GDM1 (cell line): ENCODE data around the gene AIMP2.
"Not testable (repeated sequence)": the region's sequence is repeated elsewhere in the genome, so short reads cannot be mapped to it uniquely, and the experiment has no call there.

Experiments
- DNase-seq: peaks from one replicate; lab custom pipeline; 2025; lab: John Stamatoyannopoulos, UW

AIMP2 gene

GRCh38 chr7:6008668-6009611 lies at the start of gene AIMP2, which contains the start of gene PMS2:
Gene AIMP2 (plus strand): TSS chr7:6009272. CDS start chr7:6009364, 92 bp downstream.
Gene PMS2 (minus strand): TSS chr7:6009049. CDS start chr7:6009019, 30 bp downstream.
- peak; percentile 94 for DNase-seq

- DNase-seq: not testable (repeated sequence)
These were observed 45.9 kb upstream of the AIMP2 start for GRCh38 chr7:5963205-5963604.

GRCh38 chr7:5963810-5964209 lies 45.3 kb upstream of the AIMP2 start:
- not testable (repeated sequence) for DNase-seq

GRCh38 chr7:5970347-5970911 lies 38.6 kb upstream of the AIMP2 start, which contains the start of gene RSPH10B:
Gene RSPH10B (minus strand): TSS chr7:5970689. CDS start chr7:5967116, 3,573 bp downstream.
- DNase-seq: not testable (repeated sequence)

DNA sequence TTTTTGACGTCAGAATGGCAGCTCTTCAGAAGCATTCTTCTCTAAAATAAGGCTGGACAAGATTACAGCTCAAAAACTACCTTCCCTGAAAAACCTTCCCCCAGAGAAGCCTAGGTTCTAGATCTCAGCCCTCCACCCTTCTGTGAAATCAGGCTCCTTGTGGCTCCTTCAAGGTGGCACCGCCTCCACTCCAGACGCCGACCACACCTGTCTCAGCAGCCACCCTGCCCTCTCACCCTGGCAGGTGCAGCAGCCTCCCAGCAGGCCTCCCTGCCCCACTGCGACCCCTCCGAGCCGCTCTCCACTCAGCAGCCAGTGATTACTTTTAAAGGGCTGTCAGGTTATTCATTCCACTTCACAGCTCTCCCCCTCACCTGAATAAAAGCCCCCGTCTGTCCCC lies 35.5 kb upstream of the AIMP2 start:
- not testable (repeated sequence) for DNase-seq

DNA sequence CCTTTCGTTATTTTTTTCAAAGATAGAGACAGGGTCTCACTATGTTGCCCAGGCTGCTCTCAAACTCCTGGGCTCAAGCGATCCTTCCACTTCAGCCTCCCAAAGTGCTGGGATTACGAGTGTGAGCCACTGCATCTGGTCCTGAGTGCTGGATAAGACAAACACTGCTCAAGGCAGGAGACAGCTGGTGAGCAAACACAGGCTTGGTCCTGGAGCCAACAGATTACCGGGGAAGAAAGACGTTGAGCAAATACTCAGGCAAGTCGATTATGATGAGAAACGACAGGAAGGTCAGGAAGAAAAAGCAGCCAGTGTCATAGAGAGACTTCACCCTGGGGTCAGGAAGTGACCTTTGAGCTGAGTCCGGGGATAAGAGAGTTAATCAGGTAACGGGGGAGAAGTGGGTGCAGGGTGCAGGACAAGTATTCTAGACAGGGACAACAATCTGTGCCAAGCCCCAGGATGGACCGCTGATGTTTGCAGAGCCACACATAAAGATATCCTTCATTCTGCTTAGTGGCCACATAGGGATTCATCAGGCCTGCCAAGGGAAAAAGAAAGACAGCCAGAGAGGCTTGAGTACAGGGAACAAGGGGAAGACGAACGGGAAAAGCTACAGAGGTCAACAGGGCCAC lies 29.3 kb upstream of the AIMP2 start:
- DNase-seq: not testable (repeated sequence)

- DNase-seq: not testable (repeated sequence)
These were observed 22.0 kb upstream of the AIMP2 start for GRCh38 chr7:5987061-5987460.

- DNase-seq: peak; percentile 3
These were observed 11.8 kb upstream of the AIMP2 start for GRCh38 chr7:5997210-5997808.

- no peak for DNase-seq
These were observed 1.7 kb upstream of the AIMP2 start for GRCh38 chr7:6007386-6007785.

DNA sequence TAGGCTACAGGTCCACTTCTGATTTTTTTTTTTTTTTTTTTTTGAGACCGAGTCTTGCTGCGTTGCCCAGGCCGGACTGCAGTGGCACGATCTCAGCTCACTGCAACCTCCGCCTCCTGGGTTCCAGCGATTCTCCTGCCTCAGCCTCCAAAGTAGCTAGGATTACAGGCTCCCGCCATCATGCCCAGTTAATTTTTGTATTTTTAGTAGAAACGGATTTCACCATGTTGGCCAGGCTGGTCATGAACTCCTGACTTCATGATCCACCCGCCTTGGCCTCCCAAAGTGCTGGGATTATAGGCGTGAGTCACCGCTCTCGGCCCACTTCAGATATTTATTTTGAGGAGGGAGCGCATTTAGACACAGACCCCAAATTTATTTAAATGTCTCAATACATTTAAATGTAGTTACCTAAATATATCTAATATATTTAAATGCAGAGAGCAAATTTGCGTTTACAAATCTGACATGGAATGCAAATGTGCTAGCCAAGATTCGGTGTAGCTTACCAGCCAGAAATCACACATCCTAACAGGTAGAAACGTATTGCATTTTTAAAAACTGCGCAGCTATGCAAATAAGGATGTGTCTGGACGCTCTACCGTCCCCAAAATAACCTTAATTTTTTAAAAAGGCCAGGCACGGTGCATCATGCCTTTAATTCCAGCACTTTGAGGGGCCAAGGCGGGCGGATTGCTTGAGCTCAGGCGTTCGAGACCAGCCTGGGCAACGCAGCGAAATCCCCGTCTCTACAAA lies 1.1 kb upstream of the AIMP2 start:
- DNase-seq: not testable (repeated sequence)

DNA sequence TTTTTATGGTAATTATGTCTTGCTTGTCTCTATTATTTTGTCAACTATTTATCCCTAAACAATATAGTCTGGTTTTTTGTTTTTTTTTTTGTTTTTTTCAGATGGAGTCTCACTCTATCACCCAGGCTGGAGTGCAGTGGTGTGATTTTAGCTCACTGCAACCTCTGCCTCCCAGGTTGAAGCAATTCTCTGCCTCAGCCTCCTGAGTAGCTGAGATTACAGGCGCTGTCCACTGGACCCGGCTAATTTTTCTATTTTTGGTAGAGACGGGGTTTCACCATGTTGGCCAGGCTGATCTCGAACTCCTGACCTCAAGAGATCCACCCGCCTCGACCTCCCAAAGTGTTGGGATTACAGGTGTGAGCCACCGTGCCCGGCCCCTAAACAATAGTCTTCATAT lies 1.3 kb downstream of the AIMP2 start:
- DNase-seq: not testable (repeated sequence)

DNA sequence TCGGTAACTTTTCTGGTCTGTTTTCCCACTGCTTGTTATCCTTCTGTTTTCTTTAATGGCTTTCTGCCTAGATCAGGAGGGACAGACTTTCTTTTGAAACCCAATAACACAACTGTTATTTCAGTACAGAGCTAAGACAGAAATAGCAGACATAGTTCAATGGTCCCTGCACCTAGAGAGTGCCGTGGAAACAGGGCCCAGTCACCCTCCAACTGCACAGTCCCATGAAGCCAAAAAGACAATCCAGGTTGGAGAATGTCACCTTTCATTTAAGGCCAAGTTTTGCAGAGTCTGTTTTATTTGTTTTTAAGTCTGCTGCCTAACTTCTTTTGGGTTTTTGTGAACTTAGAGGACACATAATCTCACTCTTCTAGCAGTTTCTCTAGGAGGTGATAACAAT lies 2.5 kb downstream of the AIMP2 start:
- DNase-seq: no peak

DNA sequence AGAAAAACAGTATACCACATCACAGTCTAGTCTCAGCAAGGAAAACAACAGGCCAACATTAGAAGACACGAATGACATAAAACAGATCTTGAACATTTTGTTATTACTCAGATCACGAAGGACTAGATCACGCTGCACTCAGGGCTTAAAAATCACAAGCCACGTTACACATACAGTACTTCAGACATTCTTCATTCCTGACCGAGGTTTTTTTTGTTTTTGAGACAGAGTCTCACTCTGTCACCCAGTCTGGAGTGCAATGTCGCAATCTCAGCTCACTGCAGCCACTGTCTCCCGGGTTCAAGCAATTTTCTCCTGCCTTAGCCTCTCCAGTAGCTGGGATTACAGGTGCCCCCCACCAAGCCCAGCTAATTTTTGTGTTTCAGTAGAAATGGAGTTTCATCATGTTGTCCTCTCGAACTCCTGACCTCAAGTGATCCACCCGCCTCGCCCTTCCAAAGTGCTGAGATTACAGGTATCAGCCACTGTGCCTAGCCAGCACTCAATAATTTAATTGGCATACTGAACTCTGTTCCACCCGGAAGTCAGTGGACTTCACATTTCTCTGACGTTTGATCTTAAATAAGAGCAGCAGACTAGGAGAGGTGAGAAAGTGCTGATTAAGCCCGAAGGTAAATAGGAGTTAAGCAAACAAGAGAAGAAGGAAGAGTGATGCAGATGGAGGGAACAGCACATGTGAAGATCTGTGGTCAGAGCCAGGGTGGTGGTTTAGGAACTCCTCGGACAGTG lies 3.5 kb downstream of the AIMP2 start:
- DNase-seq: no peak

GRCh38 chr7:6015917-6016652 lies 7.0 kb downstream of the AIMP2 start:
- no peak for DNase-seq

GRCh38 chr7:6016653-6016966 lies 7.5 kb downstream of the AIMP2 start:
- DNase-seq: no peak

DNA sequence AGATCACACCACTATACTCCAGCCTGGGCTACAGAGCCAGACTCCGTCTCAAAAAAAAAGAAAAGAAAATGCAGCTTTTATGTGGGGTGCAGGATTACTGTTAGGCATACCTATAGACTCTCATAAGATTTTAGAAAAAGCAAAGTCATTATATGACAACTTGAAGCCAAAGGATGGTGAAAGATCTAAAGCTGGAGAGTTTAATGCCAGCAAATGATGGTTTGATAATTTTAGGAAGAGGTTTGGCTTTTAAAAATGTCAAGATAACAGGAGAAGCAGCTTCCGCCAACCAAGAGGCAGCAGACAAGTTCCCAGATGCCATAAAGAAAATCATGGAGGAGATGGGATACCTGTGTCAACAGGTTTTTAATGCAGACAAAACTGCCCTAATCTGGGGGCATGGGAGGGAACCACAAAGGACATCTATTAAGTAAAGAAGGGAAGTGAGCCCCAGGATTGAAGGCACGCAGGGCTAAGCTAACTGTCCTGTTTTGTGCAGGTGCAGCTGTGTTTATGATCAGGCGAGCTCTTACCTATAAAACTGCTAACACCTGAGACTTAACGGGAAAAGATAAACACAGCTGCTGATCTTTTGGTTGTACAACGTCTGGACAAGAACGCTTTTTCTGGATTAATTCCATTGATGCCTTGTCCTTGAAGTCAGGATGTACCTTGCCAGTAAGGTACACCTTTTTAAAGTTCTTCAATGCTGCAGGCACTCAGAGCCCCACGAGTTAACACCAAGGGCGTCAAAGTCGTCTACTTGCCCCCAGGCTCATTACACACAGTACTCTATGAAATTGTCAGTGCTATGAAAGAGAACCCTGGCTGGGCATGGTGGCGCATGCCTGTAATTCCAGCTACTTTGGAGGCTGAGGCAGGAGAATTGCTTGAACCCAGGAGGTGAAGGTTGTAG lies 11.6 kb downstream of the AIMP2 start:
- DNase-seq: no peak

DNA sequence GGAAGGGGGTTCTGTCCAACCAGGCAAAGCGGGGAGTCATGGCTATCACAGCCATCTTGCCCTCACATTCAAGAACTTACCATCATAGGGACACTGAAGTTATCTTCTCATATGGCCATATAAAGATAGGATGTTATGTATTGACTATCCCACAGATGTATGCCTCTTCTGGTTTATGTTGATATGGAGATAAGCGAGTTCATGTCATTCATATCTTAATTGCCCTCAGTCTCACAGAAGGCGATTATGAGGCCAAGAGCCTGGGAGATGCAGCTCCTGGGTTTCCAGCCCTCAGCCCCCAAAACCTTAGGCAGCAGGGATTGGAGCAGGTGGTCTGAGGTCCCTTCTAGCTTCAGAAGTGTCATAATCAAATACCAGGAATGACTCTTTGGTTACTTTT lies 13.6 kb downstream of the AIMP2 start:
- DNase-seq: no peak

- no peak for DNase-seq
These were observed 14.9 kb downstream of the AIMP2 start for GRCh38 chr7:6023974-6024435.
